Prostate gland (tissue), 2 donors: ENCODE measurements around the gene VDR. TPM values are rescaled to one million over a fixed set of nuclear protein-coding genes. Genes with fewer than 3 reads are reported as not detected.

Experiments used
- DNase-seq: peaks from one replicate; pipeline ENCODE4 v3.0.0-alpha.2; 2019; ENCODE audit warnings: low spot score
- H3K27ac ChIP-seq, 2 donors: fragments of 200-600 bp; sonication (generic); 2 replicates each; pipeline ENCODE4 v1.5.1; 2017 to 2019
- H3K27me3 ChIP-seq: fragments of 200-600 bp; sonication (generic); replicated peaks from 2 replicates; pipeline ENCODE4 v1.5.1; 2019; ENCODE audit not compliant: insufficient read depth
- H3K36me3 ChIP-seq, 2 donors: fragments of 200-600 bp; sonication (generic); 1 replicate in 1 of 2; 2 replicates in 1 of 2; pipeline versions ENCODE4 v1.5.1 to v1.8.1; 2017 to 2019
- H3K4me1 ChIP-seq: fragments of 200-600 bp; sonication (generic); replicated peaks from 2 replicates; pipeline ENCODE4 v1.5.1; 2019
- H3K4me3 ChIP-seq, 2 donors: fragments of 200-600 bp; sonication (generic); 2 replicates each; pipeline ENCODE4 v1.5.1; 2017 to 2019
- H3K9me3 ChIP-seq: fragments of 200-600 bp; sonication (generic); 2 replicates; pipeline ENCODE4 v1.5.1; 2017
- POLR2A ChIP-seq: fragments of 450-650 bp; IDR thresholded peaks from one replicate; pipeline ENCODE4 v1.6.1; 2016; ENCODE audit warnings: antibody characterized with exemption, mild to moderate bottlenecking
- POLR2AphosphoS5 ChIP-seq: sonication (generic); formaldehyde crosslinking; IDR thresholded peaks from one replicate; pipeline ENCODE4 v1.6.1; 2017; ENCODE audit warnings: antibody characterized with exemption
- WGBS: methylation state at CpG from one replicate; pipeline ENCODE4 v1.1.5; 2018; 5-methylcytosine and 5-hydroxymethylcytosine counted together
- intact Hi-C: fragments of 100-400 bp; cut with DNase I; formaldehyde crosslinking; loops from one replicate; pipeline ENCODE4 v1.14.2; 2022
- total RNA-seq, 2 donors: library from RNA; depleted of rRNA; stranded (reverse); fragments of >200 nt; gene quantifications; one replicate each; pipeline ENCODE4 v1.1.0, GENCODE V29; 2016
- TF ChIP-seq, protein P1 (sequence below), 4 experiments: fragments of 200-600 bp in 2 of 4; fragments of 450-650 bp in 2 of 4; sonication (generic) in 2 of 4; IDR thresholded peaks; 1 replicate in 3 of 4; 2 replicates in 1 of 4; pipeline ENCODE4 v1.5.1; 2016 to 2019; ENCODE audit warnings: antibody characterized with exemption in 4 of 4, mild to moderate bottlenecking in 2 of 4, moderate library complexity in 2 of 4

The VDR gene
- total RNA-seq, 2 donors from 2014 or later: 3.4 to 4.3 TPM

DNA sequence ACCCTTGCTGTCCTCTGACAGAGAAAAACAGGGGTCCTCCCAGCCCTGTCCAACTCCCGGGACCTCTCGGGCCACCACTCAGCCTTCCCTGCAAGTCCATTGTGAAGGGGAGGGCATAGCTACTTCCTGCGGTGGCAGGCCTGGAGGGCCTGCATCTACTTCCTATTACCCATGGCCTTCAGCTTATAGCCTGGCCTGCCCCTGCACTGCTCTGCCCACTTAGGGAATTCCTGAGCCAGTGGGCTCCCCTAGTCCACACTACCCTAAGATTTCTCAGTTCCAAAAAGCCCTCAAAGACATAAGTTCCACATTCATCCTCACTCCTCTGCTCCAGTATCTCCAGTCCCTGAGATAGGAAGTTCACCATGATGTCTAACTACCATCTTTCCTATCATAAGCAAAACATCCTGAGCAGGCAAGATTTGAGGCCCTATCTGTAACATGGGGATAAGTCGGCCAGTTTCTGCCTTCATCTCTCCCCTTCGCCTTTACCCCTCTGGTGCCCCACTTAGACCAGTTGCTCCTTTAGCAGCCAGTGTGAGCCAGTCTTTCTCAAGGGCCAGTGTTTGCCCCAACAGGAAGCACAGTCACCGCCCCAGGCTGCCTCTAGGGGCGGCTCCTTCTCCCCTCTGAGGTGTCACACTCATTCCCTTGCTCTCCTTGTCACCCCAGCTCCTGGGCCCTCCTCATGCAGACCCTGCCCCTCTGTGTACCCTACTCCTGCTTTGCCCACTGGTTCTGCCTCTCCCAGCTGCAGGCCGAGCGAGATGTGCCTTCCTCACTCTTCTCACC, 96.0 kb downstream of the VDR start:
- Histone ChIP-seq H3K36me3 (no peaks in the 10 kb centered on the region), H3K4me3 (no peak overlapping the region), H3K27me3 (no peaks in the 10 kb centered on the region), H3K4me1 (peaks cover 32% of the 10 kb centered on the region), H3K9me3 (no peaks in the 10 kb centered on the region), H3K27ac (peak overlapping the region; percentile 15 to 46)
- TF ChIP-seq, protein P1, sequence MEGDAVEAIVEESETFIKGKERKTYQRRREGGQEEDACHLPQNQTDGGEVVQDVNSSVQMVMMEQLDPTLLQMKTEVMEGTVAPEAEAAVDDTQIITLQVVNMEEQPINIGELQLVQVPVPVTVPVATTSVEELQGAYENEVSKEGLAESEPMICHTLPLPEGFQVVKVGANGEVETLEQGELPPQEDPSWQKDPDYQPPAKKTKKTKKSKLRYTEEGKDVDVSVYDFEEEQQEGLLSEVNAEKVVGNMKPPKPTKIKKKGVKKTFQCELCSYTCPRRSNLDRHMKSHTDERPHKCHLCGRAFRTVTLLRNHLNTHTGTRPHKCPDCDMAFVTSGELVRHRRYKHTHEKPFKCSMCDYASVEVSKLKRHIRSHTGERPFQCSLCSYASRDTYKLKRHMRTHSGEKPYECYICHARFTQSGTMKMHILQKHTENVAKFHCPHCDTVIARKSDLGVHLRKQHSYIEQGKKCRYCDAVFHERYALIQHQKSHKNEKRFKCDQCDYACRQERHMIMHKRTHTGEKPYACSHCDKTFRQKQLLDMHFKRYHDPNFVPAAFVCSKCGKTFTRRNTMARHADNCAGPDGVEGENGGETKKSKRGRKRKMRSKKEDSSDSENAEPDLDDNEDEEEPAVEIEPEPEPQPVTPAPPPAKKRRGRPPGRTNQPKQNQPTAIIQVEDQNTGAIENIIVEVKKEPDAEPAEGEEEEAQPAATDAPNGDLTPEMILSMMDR (IDR thresholded peaks at IDR 0.05): no peak
- TF ChIP-seq POLR2AphosphoS5 (no peak), POLR2A (no peak)
- intact Hi-C loops: no loop called here
- 69% methylated on average over 9 of the region's 9 CpGs for WGBS
- no peak for DNase-seq

GRCh38 chr12:47808050-47808449, 96.7 kb downstream of the VDR start:
- DNase-seq: no peak
- Histone ChIP-seq H3K4me3 (no peak overlapping the region), H3K9me3 (no peaks in the 10 kb centered on the region), H3K4me1 (peaks cover 31% of the 10 kb centered on the region), H3K27me3 (no peaks in the 10 kb centered on the region), H3K36me3 (no peaks in the 10 kb centered on the region), H3K27ac (peak overlapping the region; percentile 15 to 46)
- TF ChIP-seq, protein P1 (IDR thresholded peaks at IDR 0.05): no peak
- no peak for TF ChIP-seq POLR2A
- TF ChIP-seq POLR2AphosphoS5: no peak
- intact Hi-C loops: no loop called here
- 17% methylated on average over 8 of the region's 9 CpGs for WGBS

- Histone ChIP-seq H3K36me3 (no peaks in the 10 kb centered on the region), H3K27ac (peak overlapping the region in 1 of 2 donors; percentile 15), H3K4me3 (no peak overlapping the region), H3K27me3 (no peaks in the 10 kb centered on the region), H3K9me3 (no peaks in the 10 kb centered on the region), H3K4me1 (peaks cover 31% of the 10 kb centered on the region)
- 59% methylated on average over 5 of the region's 5 CpGs for WGBS
- intact Hi-C loops: no loop called here
- no peak for DNase-seq
- TF ChIP-seq POLR2AphosphoS5: no peak
- no peak for TF ChIP-seq POLR2A
- TF ChIP-seq, protein P1 (IDR thresholded peaks at IDR 0.05): no peak
Observed at GRCh38 chr12:47807338-47807737, 97.5 kb downstream of the VDR start.

- 25% methylated on average over 2 of the region's 2 CpGs for WGBS
- intact Hi-C loops: no loop called here
Observed at GRCh38 chr12:47805417-47805816, 99.4 kb downstream of the VDR start.

More at GRCh38 chr12:47805417-47805816, 99.4 kb downstream of the VDR start:
- peak overlapping the region; percentile 21 to 49 for H3K27ac ChIP-seq
- peaks cover 31% of the 10 kb centered on the region for H3K4me1 ChIP-seq
- H3K4me3 ChIP-seq: no peak overlapping the region
- H3K36me3 ChIP-seq: no peaks in the 10 kb centered on the region
- H3K9me3 ChIP-seq: no peaks in the 10 kb centered on the region
- no peak for DNase-seq
- H3K27me3 ChIP-seq: no peaks in the 10 kb centered on the region
- no peak for TF ChIP-seq POLR2A
- peak; percentile 45 for TF ChIP-seq POLR2AphosphoS5
- TF ChIP-seq, protein P1 (IDR thresholded peaks at IDR 0.05): no peak
